Vagina (tissue), 2 donors: Measurements from ENCODE around the gene NUP188. TPM values are rescaled to one million over a fixed set of nuclear protein-coding genes. Genes with fewer than 3 reads are reported as not detected.
A peak's percentile ranks its signal among the peaks of the same experiment; 100 is the strongest.

Experiments used
- DNase-seq, 2 donors: peaks; one replicate each; pipeline ENCODE4 v3.0.0-alpha.2; 2017; ENCODE audit errors: extremely low spot score in 2 of 2
- H3K27ac ChIP-seq: fragments of 200-600 bp; sonication (generic); one replicate; pipeline ENCODE4 v1.5.1; 2019
- H3K27me3 ChIP-seq: fragments of 200-600 bp; sonication (generic); one replicate; pipeline ENCODE4 v1.5.1; 2019
- H3K36me3 ChIP-seq, 2 donors: fragments of 200-600 bp; sonication (generic); one replicate each; pipeline ENCODE4 v1.5.1; 2017 to 2019
- H3K4me1 ChIP-seq: fragments of 200-600 bp; sonication (generic); one replicate; pipeline ENCODE4 v1.5.1; 2019
- H3K4me3 ChIP-seq, 2 donors: fragments of 200-600 bp; sonication (generic); 1 replicate in 1 of 2; 2 replicates in 1 of 2; pipeline ENCODE4 v1.5.1; 2016 to 2019
- H3K9me3 ChIP-seq: fragments of 200-600 bp; sonication (generic); one replicate; pipeline ENCODE4 v1.5.1; 2019
- POLR2A ChIP-seq, 2 donors: fragments of 450-650 bp; IDR thresholded peaks; one replicate each; pipeline ENCODE4 v1.6.1; 2017; ENCODE audit warnings: antibody characterized with exemption in 2 of 2, mild to moderate bottlenecking in 2 of 2, moderate library complexity in 2 of 2
- POLR2AphosphoS5 ChIP-seq, 2 donors: sonication (generic); formaldehyde crosslinking; IDR thresholded peaks; one replicate each; pipeline ENCODE4 v1.9.0; 2017; ENCODE audit warnings: antibody characterized with exemption in 2 of 2, mild to moderate bottlenecking in 2 of 2, low read depth in 1 of 2; ENCODE audit not compliant: insufficient read depth in 1 of 2
- intact Hi-C: fragments of 100-400 bp; cut with DNase I; formaldehyde crosslinking; loops from one replicate; pipeline ENCODE4 v1.15.1; 2023
- total RNA-seq: library from RNA; depleted of rRNA; stranded (reverse); fragments of >200 nt; gene quantifications from one replicate; pipeline ENCODE4 v1.2.3, GENCODE V29; 2016
- TF ChIP-seq, protein P1 (sequence below), 3 experiments: fragments of 450-650 bp in 2 of 3; fragments of 200-600 bp in 1 of 3; sonication (generic) in 1 of 3; IDR thresholded peaks; one replicate each; pipeline ENCODE4 v1.5.1; 2017 to 2019; ENCODE audit warnings: antibody characterized with exemption in 3 of 3, mild to moderate bottlenecking in 2 of 3, moderate library complexity in 2 of 3

NUP188 gene
- total RNA-seq, 1 donor from 2014 or later: 69.0 TPM

DNA sequence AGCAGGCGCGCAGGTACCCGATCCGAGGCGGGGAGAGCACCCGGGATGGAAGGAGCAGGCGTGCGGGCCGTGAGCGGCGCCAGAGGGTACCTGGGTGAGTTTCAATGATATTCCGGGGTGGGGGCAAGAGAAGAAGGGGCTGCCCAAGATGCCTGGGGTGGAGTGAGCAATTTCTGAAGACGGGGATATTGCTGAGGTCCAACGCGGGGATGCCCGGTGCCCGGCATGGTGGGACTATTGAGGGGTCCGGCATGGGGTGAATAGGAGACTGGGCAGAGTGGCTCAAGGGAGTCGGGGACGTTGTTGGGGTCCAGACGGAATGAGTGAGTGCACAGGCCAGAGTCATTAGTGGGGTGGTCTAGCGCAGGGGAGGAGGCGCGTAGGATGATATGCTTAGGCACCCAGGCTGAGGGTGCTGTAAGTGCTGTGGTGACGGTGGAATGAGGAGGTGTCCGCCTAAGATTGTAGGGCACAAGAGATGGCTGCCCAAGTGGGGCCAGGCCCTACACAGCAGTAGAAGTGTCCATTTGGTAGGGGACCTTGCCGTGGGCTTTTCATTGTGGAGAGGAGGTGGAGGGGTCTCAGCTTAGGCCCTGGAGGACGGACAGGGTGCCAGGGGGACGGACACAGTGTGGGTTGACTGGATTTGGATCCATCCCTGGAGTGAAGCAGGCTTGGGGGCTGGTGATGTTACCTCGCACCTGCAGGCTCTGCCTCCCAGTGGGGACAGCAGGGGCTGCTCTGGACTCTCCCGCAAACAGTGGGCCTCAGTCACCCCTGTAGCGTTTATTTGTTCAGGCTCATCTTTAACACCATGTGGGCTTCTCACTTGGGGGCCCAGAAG, 89.6 kb downstream of the NUP188 start:
- Histone ChIP-seq H3K36me3 (peaks cover 0 to 17% of the 10 kb centered on the region in 2 donors), H3K27ac (peak overlapping the region; percentile 89), H3K4me1 (peaks cover 29% of the 10 kb centered on the region), H3K4me3 (peak overlapping the region; percentile 76 to 99), H3K27me3 (no peaks in the 10 kb centered on the region), H3K9me3 (no peaks in the 10 kb centered on the region)
- DNase-seq: no peak
- no peak for TF ChIP-seq POLR2AphosphoS5 (IDR thresholded peaks at IDR 0.05; ENCODE audit: insufficient read depth in 1 of 2, low read depth in 1 of 2)
- TF ChIP-seq, protein P1, sequence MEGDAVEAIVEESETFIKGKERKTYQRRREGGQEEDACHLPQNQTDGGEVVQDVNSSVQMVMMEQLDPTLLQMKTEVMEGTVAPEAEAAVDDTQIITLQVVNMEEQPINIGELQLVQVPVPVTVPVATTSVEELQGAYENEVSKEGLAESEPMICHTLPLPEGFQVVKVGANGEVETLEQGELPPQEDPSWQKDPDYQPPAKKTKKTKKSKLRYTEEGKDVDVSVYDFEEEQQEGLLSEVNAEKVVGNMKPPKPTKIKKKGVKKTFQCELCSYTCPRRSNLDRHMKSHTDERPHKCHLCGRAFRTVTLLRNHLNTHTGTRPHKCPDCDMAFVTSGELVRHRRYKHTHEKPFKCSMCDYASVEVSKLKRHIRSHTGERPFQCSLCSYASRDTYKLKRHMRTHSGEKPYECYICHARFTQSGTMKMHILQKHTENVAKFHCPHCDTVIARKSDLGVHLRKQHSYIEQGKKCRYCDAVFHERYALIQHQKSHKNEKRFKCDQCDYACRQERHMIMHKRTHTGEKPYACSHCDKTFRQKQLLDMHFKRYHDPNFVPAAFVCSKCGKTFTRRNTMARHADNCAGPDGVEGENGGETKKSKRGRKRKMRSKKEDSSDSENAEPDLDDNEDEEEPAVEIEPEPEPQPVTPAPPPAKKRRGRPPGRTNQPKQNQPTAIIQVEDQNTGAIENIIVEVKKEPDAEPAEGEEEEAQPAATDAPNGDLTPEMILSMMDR (IDR thresholded peaks at IDR 0.05): no peak
- intact Hi-C loops: no loop called here

DNA sequence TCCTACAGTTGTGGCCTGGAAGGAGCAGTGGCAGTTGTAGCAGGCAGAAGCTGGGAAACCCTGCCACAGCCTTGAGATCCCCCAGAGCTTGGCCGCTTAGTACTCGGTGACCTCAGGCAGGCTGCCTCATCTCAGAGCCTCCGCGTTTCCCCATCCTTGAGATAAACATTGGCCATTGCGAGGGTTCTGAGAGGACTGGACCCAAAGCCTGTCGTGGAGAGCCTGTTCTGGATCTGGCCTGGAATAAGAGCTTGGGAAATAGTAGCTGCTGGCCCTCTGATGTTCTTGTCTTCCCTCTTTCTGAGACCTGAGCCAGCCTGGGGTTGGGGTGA, 90.2 kb downstream of the NUP188 start:
- Histone ChIP-seq H3K9me3 (no peaks in the 10 kb centered on the region), H3K4me3 (peak overlapping the region; percentile 76 to 99), H3K27me3 (no peaks in the 10 kb centered on the region), H3K4me1 (peaks cover 29% of the 10 kb centered on the region), H3K36me3 (peaks cover 0 to 23% of the 10 kb centered on the region in 2 donors), H3K27ac (peak overlapping the region; percentile 89)
- intact Hi-C loops: no loop called here
- no peak for DNase-seq
- TF ChIP-seq, protein P1 (IDR thresholded peaks at IDR 0.05): no peak
- no peak for TF ChIP-seq POLR2A (IDR thresholded peaks at IDR 0.05)
- no peak for TF ChIP-seq POLR2AphosphoS5 (IDR thresholded peaks at IDR 0.05; ENCODE audit: insufficient read depth in 1 of 2, low read depth in 1 of 2)

DNA sequence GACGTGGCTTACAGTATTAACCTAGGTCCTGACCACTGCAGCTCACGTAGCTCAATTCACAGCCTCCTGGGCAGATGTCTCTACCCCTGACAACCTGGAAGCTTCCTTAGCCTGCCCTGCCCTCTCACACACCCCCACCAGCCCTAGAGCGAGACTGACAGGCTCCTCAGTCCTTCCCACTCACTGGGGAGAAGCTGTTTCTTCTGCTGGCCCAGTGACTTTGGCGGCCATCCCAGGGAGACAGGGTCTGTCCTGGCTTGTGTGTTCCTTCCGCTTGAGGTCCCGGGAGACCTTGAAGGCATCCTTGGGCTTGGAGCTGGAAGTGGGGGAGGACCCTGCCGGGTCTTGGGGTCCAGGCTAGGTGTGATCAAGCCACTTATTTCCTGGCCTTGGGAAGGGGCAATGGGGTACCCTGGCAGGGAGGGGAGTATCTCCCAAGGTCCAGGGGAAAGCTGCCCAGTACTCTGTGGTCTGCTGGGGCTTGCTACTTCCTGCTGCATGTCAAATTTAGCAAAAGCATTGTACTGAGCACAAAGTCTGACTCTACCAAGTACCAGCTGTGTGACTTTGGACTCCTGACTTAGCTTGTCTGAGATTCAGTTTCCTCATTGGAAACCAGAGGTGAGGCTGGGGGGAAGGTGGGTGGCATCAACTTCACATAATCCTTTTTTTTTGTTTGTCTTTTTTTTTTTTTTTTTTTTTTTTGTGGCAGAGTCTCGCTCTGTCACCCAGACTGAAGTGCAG, 90.8 kb downstream of the NUP188 start:
- TF ChIP-seq, protein P1 (IDR thresholded peaks at IDR 0.05): no peak
- TF ChIP-seq POLR2A (IDR thresholded peaks at IDR 0.05): no peak
- TF ChIP-seq POLR2AphosphoS5 (IDR thresholded peaks at IDR 0.05; ENCODE audit: insufficient read depth in 1 of 2, low read depth in 1 of 2): no peak
- Histone ChIP-seq H3K36me3 (peaks cover 0 to 28% of the 10 kb centered on the region in 2 donors), H3K27me3 (no peaks in the 10 kb centered on the region), H3K4me1 (peaks cover 29% of the 10 kb centered on the region), H3K27ac (peak overlapping the region; percentile 89), H3K4me3 (peak overlapping the region in 1 of 2 donors; percentile 99), H3K9me3 (no peaks in the 10 kb centered on the region)
- intact Hi-C loops: no loop called here
- DNase-seq: no peak

DNA sequence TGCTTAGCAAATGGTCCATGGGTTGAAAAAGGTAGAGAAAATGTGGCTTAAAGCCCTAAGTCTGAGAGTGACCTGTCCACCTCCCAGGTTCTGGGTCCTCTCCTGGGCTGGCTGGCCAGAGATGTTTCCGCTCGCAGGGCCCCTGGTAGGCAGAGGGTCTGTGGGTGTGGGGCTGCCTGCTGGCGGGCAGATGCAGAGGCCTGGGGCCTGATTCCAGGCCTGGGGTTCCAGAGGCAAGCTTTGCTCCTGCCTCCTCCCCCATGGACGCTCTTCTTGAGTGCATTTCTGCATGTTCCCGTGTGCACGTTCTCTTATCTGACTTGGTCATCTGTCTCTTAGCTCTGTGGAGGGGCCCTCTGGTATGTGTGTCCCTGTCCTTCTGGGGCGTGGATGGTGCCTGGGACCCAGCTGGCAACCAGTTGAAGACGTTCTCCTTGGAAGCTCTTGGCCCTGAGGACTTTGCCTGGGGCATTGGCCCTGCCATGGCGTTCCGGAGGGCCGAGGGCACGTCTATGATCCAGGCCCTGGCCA, 92.7 kb downstream of the NUP188 start:
- Histone ChIP-seq H3K27ac (no peak overlapping the region), H3K4me1 (peaks cover 29% of the 10 kb centered on the region), H3K4me3 (no peak overlapping the region), H3K27me3 (no peaks in the 10 kb centered on the region), H3K36me3 (peaks cover 0 to 42% of the 10 kb centered on the region in 2 donors), H3K9me3 (no peaks in the 10 kb centered on the region)
- intact Hi-C loops: no loop called here
- no peak for DNase-seq
- TF ChIP-seq POLR2A (IDR thresholded peaks at IDR 0.05): no peak

DNA sequence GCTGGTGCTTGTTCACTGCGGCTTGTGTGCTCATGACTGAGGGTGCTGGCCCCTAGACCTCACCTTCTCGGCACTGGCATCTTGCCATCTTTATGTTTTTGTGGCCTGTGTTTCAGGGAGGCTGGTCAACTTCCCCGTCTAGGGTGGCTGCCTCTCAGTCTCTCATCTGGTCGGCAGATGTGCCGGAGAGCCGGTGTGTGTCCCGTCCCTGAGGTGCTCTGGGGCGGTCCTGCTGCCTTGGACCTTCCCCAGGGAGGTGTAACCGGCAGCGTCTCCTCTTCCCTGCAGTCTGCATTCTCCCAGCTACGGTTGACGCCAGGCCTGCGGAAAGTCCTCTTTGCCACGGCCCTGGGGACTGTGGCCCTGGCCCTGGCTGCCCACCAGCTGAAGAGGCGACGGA, 94.5 kb downstream of the NUP188 start:
- peaks cover 0 to 50% of the 10 kb centered on the region in 2 donors for H3K36me3 ChIP-seq
- no peak overlapping the region for H3K27ac ChIP-seq
- H3K4me3 ChIP-seq: no peak overlapping the region
- no peaks in the 10 kb centered on the region for H3K9me3 ChIP-seq
- intact Hi-C loops: no loop called here
- no peaks in the 10 kb centered on the region for H3K27me3 ChIP-seq
- H3K4me1 ChIP-seq: peaks cover 22% of the 10 kb centered on the region
- no peak for DNase-seq
- no peak for TF ChIP-seq POLR2AphosphoS5 (IDR thresholded peaks at IDR 0.05; ENCODE audit: insufficient read depth in 1 of 2, low read depth in 1 of 2)
- TF ChIP-seq, protein P1 (IDR thresholded peaks at IDR 0.05): no peak
- TF ChIP-seq POLR2A (IDR thresholded peaks at IDR 0.05): no peak
